Endothelial cell (in vitro differentiated cells): ENCODE measurements around the gene TSTD1. TPM values are rescaled to one million over a fixed set of nuclear protein-coding genes. Genes with fewer than 3 reads are reported as not detected.

Source experiments
- DNase-seq: peaks from one replicate; pipeline ENCODE4 v3.0.0; 2021; ENCODE audit warnings: low spot score
- H3K27ac Mint-ChIP-seq: one replicate; pipeline ENCODE4 v1.8.0; 2021; ENCODE audit warnings: mixed read lengths, inconsistent platforms; ENCODE audit not compliant: unreplicated experiment
- H3K27me3 Mint-ChIP-seq: one replicate; pipeline ENCODE4 v1.8.0; 2021; ENCODE audit warnings: mild to moderate bottlenecking, moderate library complexity, mixed read lengths, inconsistent platforms; ENCODE audit not compliant: unreplicated experiment
- H3K36me3 Mint-ChIP-seq: one replicate; pipeline ENCODE4 v1.8.0; 2021; ENCODE audit warnings: mild to moderate bottlenecking, low read depth, mixed read lengths, inconsistent platforms; ENCODE audit not compliant: unreplicated experiment
- H3K4me1 Mint-ChIP-seq: one replicate; pipeline ENCODE4 v1.8.0; 2021; ENCODE audit warnings: mild to moderate bottlenecking, mixed read lengths, inconsistent platforms; ENCODE audit not compliant: unreplicated experiment
- H3K4me3 Mint-ChIP-seq: one replicate; pipeline ENCODE4 v1.8.0; 2021; ENCODE audit warnings: mild to moderate bottlenecking, mixed read lengths, inconsistent platforms; ENCODE audit not compliant: unreplicated experiment
- H3K9me3 Mint-ChIP-seq: one replicate; pipeline ENCODE4 v1.8.0; 2021; ENCODE audit warnings: mixed read lengths, inconsistent platforms; ENCODE audit not compliant: unreplicated experiment
- CTCF ChIP-seq: fragments of 200-600 bp; sonication (generic); IDR thresholded peaks from one replicate; pipeline ENCODE4 v1.5.0; 2021; ENCODE audit warnings: antibody characterized with exemption; ENCODE audit not compliant: unreplicated experiment
- total RNA-seq: library from RNA; stranded (reverse); fragmentation: NEBNext Ultra II Directional; extraction: Animal tissue kit (Norgen Biotek cat#: 25700); gene quantifications from one replicate; pipeline ENCODE4 v1.2.1, GENCODE V29; 2021; ENCODE audit not compliant: unreplicated experiment

Gene TSTD1
- total RNA-seq, 1 donor from 2014 or later: 14.2 TPM

DNA sequence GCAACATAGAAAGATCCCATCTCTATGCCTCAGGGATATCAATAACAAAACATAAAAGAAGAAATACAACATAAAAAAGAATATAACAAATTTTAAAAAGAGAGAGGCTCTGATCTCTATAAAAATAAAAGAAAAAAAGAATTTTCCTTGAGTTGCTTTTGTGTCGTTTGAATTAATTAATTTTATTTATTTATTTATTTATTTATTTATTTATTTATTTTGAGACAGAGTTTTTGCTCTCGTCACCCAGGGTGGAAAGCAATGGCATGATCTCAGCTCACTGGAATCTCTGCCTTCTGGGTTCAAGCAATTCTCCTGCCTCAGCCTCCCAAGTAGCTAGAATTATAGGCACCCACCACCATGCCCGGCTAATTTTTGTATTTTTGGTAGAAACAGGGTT is 26.3 kb downstream of the TSTD1 start:
- Mint-ChIP-seq H3K27me3 (peaks cover 4% of the 10 kb centered on the region), H3K36me3 (peaks cover 29% of the 10 kb centered on the region), H3K9me3 (no peaks in the 10 kb centered on the region), H3K4me1 (peaks cover 51% of the 10 kb centered on the region), H3K27ac (peak overlapping the region; percentile 100), H3K4me3 (no peak overlapping the region)
- DNase-seq: no peak
- TF ChIP-seq CTCF: no peak

DNA sequence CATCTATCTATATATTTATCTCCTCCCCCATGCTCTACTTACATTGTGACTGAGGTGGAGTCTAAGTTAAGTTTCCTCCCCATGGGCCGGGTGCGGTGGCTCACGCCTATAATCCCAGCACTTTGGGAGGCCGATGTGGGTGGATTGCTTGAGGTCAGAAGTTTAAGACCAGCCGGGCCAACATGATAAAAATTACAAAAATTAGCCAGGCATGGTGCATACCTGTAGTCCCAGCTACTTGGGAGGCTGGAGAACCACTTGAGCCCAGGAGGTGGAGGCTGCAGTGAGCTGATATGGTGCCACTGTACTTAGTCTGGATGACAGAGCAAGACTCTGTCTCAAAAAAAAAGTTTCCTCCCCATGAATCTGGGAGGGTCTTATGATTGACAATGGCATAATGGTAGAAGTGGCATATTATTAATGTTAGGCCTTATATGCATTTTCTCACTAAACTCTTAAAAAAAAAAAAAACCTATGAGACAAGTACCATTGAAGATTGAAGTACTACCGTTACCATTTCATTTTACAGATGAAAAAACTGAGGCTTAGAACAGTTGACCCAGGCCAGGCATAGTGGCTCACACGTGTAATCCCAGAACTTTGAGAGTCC is 29.1 kb downstream of the TSTD1 start:
- H3K4me1 Mint-ChIP-seq: peaks cover 45% of the 10 kb centered on the region
- no peaks in the 10 kb centered on the region for H3K9me3 Mint-ChIP-seq
- TF ChIP-seq CTCF: no peak
- H3K4me3 Mint-ChIP-seq: no peak overlapping the region
- DNase-seq: no peak
- H3K27ac Mint-ChIP-seq: no peak overlapping the region
- peaks cover 32% of the 10 kb centered on the region for H3K36me3 Mint-ChIP-seq
- peaks cover 7% of the 10 kb centered on the region for H3K27me3 Mint-ChIP-seq

- H3K4me1 Mint-ChIP-seq: peaks cover 39% of the 10 kb centered on the region
- H3K36me3 Mint-ChIP-seq: peaks cover 30% of the 10 kb centered on the region
- TF ChIP-seq CTCF: no peak
- peak overlapping the region; percentile 29 for H3K4me3 Mint-ChIP-seq
- H3K27me3 Mint-ChIP-seq: peaks cover 7% of the 10 kb centered on the region
- DNase-seq: no peak
- peak overlapping the region; percentile 74 for H3K27ac Mint-ChIP-seq
- H3K9me3 Mint-ChIP-seq: no peaks in the 10 kb centered on the region
These were observed 29.8 kb downstream of the TSTD1 start for GRCh38 chr1:161008869-161009510.

DNA sequence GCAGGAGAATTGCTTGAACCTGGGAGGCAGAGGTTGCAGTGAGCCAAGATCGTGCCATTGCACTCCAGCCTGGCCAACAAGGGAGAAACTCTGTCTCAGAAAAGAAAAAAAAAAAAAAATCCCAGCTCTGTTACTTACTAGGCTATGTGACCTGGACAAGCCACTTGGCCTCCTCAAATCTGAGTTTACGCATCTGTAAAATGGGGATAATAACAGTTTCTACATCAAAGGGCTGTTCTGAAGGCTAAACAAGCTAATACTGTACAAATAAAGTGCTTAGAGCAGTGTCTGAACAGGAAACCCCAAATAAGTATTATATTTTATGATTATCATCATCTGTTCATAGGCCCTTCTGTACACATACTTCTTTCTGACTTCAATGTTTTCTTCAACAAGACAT is 31.4 kb downstream of the TSTD1 start:
- Mint-ChIP-seq H3K9me3 (no peaks in the 10 kb centered on the region), H3K36me3 (peaks cover 21% of the 10 kb centered on the region), H3K4me1 (peaks cover 26% of the 10 kb centered on the region), H3K4me3 (no peak overlapping the region), H3K27ac (no peak overlapping the region), H3K27me3 (peaks cover 3% of the 10 kb centered on the region)
- no peak for TF ChIP-seq CTCF
- DNase-seq: no peak

GRCh38 chr1:161006563-161006962 is 32.2 kb downstream of the TSTD1 start:
- Mint-ChIP-seq H3K4me3 (peak overlapping the region; percentile 62), H3K27me3 (peaks cover 3% of the 10 kb centered on the region), H3K9me3 (no peaks in the 10 kb centered on the region), H3K4me1 (peaks cover 24% of the 10 kb centered on the region), H3K36me3 (peaks cover 17% of the 10 kb centered on the region), H3K27ac (peak overlapping the region; percentile 48)
- no peak for TF ChIP-seq CTCF
- no peak for DNase-seq
